ENCODE measurements around the gene PIP5K1A.

Gene PIP5K1A

GRCh38 chr1:151277249-151277648 is 78.9 kb downstream of the PIP5K1A start:
- no peaks in the 10 kb centered on the region for H3K9me3 ChIP-seq (ENCODE audit: control insufficient read depth, low read length)
- no peak overlapping the region for H3K4me3 ChIP-seq (ENCODE audit: low read depth, low read length)
- H2AFZ ChIP-seq = no peak overlapping the region
- TF ChIP-seq CTCF (IDR thresholded peaks at IDR 0.05) = no peak
- H3K27me3 ChIP-seq (ENCODE audit: control insufficient read depth, insufficient read depth, low read length) = no peaks in the 10 kb centered on the region
- H3K36me3 ChIP-seq (ENCODE audit: control insufficient read depth, insufficient read depth, low read length) = no peaks in the 10 kb centered on the region
- H3K9ac ChIP-seq = no peak overlapping the region
- no peak overlapping the region for H3K27ac ChIP-seq
- no peak overlapping the region for H3K4me2 ChIP-seq (ENCODE audit: low read length)
- H3K79me2 ChIP-seq = no peaks in the 10 kb centered on the region
- no peaks in the 10 kb centered on the region for H3K4me1 ChIP-seq

- Histone ChIP-seq H3K27ac (peak overlapping the region; percentile 100), H3K79me2 (peaks cover 5% of the 10 kb centered on the region), H3K9ac (no peak overlapping the region), H3K27me3 (ENCODE audit: control insufficient read depth, insufficient read depth, low read length) (no peaks in the 10 kb centered on the region), H2AFZ (peak overlapping the region; percentile 93), H3K4me2 (ENCODE audit: low read length) (peak overlapping the region; percentile 100), H3K4me1 (peaks cover 4% of the 10 kb centered on the region), H3K36me3 (ENCODE audit: control insufficient read depth, insufficient read depth, low read length) (no peaks in the 10 kb centered on the region), H3K4me3 (ENCODE audit: low read depth, low read length) (peak overlapping the region; percentile 100), H3K9me3 (ENCODE audit: control insufficient read depth, low read length) (no peaks in the 10 kb centered on the region)
- TF ChIP-seq CTCF (IDR thresholded peaks at IDR 0.05) = peak; percentile 37
Observed at GRCh38 chr1:151281225-151281968, 83.0 kb downstream of the PIP5K1A start.

- Histone ChIP-seq H3K4me3 (ENCODE audit: low read depth, low read length) (peak within 1 kb of the TSS; percentile 100), H3K79me2 (peaks cover 5% of the 10 kb centered on the region)
- no peak for TF ChIP-seq CTCF (IDR thresholded peaks at IDR 0.05)
Observed at GRCh38 chr1:151281969-151282882, 83.9 kb downstream of the PIP5K1A start, which contains the start of gene ZNF687. Gene ZNF687 (plus strand): TSS chr1:151282299. CDS start chr1:151286292, 3,993 bp downstream.

GRCh38 chr1:151282883-151283725 is 84.8 kb downstream of the PIP5K1A start:
- Histone ChIP-seq H3K27ac (peak overlapping the region; percentile 100), H3K9me3 (ENCODE audit: control insufficient read depth, low read length) (no peaks in the 10 kb centered on the region), H3K27me3 (ENCODE audit: control insufficient read depth, insufficient read depth, low read length) (no peaks in the 10 kb centered on the region), H3K4me2 (ENCODE audit: low read length) (peak overlapping the region; percentile 97), H2AFZ (peak overlapping the region; percentile 78), H3K4me1 (peaks cover 4% of the 10 kb centered on the region), H3K79me2 (peaks cover 5% of the 10 kb centered on the region), H3K9ac (peak overlapping the region; percentile 76), H3K36me3 (ENCODE audit: control insufficient read depth, insufficient read depth, low read length) (no peaks in the 10 kb centered on the region), H3K4me3 (ENCODE audit: low read depth, low read length) (peak overlapping the region; percentile 100)
- TF ChIP-seq CTCF (IDR thresholded peaks at IDR 0.05) = no peak

More at GRCh38 chr1:151281969-151282882, 83.9 kb downstream of the PIP5K1A start, which contains the start of gene ZNF687:
- Histone ChIP-seq H3K4me2 (ENCODE audit: low read length) (peak within 1 kb of the TSS; percentile 100), H2AFZ (peak within 1 kb of the TSS; percentile 93), H3K36me3 (ENCODE audit: control insufficient read depth, insufficient read depth, low read length) (no peaks in the 10 kb centered on the region), H3K9ac (peak within 1 kb of the TSS; percentile 76), H3K4me1 (peaks cover 4% of the 10 kb centered on the region), H3K9me3 (ENCODE audit: control insufficient read depth, low read length) (no peaks in the 10 kb centered on the region), H3K27me3 (ENCODE audit: control insufficient read depth, insufficient read depth, low read length) (no peaks in the 10 kb centered on the region), H3K27ac (peak within 1 kb of the TSS; percentile 100)

All from parathyroid adenoma (tissue), 2 donors.